ENCODE measurements around the gene PPIL6.

The PPIL6 gene

DNA sequence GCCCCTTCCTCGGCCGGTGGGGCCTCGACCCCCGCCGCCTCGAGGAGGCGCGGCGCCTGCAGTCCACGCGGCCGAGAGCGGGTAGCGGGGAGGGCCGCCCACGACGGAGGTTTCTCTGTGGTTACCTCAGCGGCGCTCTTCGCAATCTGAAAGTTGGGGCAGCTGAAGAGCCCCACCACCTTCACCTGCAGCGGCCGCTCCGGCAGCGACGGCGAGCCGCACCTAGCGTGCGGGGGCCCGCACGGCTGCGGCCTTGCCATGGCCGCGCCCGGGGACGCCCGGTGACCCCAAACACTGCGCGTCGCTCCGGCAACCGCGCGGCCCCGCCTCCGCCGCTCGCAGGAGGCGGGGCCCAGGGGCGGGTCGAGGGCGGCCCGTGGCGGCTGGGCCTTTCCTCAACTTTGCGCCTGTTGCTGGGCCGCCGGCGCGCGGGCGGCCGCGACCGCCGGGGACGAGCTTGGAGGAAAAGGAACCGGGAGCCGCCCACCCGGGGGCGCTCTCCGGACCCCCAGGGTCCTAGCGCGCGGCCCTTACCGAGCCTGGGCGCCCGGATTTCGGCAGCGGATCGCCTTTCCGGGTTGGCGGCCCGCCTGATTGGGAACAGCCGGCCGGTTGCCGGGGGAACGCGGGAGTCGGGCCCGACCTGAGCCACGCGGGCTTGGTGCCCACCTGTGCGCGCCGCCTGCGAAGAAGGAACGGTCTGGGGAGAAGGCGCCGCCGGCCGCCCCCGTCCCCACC is at the start of gene PPIL6, which contains the start of gene SMPD2:
Gene PPIL6 (minus strand): TSS at position 298 of the 738 bp plus-strand sequence. CDS start 38 bp downstream, at position 260.
Gene SMPD2 (plus strand): TSS at position 394 of the 738 bp plus-strand sequence. CDS start 398 bp downstream, outside the sequence.
- DNase-seq (ENCODE audit: low read depth) = no peak

DNA sequence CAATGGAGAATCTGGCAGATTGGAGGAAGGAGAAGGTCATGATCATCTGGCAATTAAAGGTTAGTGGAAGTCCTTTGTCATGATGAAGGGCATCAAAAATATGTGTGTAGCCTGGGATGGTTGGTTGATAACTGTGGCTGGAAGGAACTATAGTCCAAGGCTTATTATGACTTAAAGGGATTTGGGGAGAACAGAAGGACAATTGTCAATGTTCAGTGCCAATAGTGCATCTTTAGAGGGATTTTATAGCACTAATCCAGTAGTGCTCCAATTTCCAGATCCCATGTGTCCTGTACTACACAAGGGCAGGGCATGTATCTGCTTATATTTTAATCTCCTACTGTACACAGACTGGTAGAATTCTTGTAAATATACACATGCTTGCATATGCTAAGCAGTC is 47.6 kb upstream of the PPIL6 start:
- no peak for DNase-seq (ENCODE audit: low read depth)

DNA sequence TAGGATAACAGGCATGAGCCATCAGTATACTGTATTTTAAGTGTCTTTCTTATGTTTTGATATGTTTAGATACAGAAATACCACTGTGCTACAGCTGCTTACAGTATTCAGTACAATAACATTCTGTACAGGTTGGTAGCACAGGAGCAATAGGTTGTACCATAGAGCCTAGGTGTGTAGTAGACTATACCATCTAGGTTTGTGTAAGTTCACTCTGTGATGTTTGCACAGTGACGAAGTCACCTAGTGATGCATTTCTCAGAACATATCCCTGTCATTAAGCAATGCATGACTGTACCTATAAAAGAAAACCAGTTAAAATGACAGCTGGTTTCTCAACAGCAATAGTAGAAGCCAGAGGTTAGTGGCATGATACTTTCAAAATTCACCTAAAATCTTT is 45.6 kb upstream of the PPIL6 start:
- no peak for DNase-seq (ENCODE audit: low read depth)

DNA sequence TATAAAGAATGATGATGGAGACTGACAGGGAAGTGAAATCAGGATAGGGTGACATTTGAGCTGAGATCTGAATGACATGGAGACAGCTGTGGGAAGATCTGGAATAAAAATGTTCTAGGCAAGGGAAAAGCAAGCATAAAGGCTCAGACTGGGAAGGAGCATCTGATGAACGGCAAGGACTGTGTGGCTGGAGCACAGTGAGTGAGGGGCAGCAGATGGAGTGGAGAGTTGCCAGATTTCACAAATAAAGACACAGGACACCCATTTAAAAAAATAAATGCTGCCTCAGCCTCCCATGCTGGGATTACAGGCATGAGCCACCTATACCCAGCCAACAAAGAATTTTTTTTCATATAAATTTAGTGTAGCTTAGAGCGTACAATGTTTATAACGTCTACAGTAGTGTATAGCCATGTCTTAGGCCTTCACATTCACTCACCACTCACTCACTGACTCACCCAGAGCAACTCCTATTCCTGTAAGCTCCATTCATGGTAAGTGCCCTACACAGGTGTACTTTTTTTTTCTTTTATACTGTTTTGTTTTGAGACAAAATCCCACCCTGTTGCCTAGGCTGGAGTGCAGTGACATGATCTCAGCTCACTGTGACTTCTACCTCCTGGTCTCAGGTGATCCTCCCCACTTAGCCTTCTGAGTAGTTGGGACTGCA is 45.0 kb upstream of the PPIL6 start:
- no peak for DNase-seq (ENCODE audit: low read depth)

DNA sequence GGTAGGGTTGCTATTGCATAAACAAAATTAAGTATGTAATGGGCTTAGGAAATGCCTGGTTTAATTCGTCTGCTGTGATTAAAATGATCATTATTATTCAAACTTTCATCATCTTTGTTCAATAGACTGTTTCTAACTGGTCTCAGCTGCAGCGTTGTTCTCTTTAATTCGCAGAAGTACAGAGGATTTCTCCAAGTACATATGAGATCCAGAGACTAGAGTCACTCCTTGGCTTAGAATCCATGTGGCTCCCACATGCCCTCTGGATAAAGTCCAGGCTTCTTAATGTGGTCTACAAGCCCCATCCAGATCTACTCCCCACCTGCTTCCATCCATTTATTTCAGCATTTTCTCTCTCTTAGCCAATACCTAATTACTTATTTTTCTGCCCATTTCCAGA is 43.7 kb upstream of the PPIL6 start:
- no peak for DNase-seq (ENCODE audit: low read depth)

DNA sequence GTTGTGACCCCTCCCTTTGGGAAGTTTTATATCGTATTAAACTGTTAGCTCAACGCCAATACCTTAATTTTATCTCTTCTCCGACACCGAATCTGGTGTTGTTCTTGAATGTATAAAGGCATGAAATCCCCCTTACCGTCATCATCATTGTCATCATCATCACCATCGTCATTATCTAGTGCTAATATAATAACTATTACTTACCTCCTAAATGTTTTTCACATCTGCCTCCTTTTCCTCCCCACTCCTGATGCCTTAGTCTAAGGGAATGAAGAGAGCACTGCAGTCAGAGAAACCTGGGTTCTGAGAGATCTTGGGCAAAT is 43.3 kb upstream of the PPIL6 start:
- no peak for DNase-seq (ENCODE audit: low read depth)

DNA sequence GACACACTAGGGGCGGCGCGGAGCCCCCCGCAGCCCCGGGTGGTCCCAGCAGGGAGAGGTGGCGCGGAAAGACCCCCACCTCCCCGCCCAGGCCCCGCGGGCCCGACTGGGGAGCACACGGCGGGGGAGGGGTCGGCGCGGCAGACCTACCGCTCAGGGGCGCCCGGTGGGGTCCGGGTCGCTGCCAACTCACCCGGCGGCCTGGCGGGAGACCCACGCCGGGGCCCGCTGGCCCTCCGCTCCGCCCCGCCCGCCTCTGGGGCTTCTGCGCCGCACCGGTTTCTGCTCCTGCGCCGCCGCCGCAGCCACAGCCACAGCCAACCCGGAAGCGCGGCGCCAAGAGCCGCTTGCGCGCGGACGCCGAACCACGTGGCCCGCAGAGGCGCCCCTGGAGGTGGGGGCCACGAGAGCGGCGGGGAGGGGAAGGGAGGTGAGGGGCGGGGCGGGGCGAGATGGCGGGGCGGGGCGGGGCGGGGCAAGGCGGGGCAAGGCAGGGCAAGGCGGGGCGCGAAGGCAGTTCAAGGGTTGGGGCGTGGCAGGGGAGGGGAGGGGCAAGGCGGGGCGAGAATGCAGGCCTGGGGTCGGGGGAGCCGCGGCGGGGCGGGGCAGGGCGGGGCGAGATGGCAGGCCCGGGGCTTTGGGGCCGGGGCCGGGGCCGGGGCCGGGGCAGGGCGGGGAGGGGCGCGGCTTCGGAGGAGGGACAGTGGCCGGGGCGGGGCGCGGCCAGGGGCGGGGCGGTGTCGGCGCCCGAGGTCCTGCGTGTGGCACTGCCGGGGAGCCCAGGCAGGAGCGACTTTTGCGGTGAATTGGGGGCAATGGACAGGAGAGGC is 42.7 kb upstream of the PPIL6 start, which contains the start of gene ZBTB24:
Gene ZBTB24 (minus strand): TSS at position 315 of the 830 bp plus-strand sequence. CDS start 1,193 bp downstream, outside the sequence.
- DNase-seq (ENCODE audit: low read depth) = peak; percentile 36

DNA sequence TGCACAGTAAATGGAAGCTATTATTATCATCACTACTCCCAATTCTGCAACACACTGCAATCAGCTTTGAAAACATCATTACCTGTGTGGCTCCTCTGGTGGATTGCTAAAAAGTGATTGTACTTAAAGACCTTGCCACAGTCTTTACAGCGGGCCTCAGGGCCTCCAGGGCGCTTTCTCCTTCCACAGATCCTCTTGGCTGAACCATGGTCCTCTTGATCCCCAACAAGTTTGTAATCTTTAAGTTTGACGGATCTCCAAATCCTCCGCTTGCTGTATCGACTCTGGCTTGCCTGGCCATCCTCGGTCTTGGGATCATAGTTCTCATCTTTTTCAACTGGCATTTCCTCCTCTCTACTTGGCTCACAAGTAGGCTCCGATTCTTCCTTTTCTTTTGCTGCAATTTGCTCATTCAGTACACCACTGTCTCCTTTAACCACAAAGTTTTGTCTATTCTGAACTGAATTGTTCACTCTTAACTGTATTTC is 40.6 kb upstream of the PPIL6 start:
- no peak for DNase-seq (ENCODE audit: low read depth)

DNA sequence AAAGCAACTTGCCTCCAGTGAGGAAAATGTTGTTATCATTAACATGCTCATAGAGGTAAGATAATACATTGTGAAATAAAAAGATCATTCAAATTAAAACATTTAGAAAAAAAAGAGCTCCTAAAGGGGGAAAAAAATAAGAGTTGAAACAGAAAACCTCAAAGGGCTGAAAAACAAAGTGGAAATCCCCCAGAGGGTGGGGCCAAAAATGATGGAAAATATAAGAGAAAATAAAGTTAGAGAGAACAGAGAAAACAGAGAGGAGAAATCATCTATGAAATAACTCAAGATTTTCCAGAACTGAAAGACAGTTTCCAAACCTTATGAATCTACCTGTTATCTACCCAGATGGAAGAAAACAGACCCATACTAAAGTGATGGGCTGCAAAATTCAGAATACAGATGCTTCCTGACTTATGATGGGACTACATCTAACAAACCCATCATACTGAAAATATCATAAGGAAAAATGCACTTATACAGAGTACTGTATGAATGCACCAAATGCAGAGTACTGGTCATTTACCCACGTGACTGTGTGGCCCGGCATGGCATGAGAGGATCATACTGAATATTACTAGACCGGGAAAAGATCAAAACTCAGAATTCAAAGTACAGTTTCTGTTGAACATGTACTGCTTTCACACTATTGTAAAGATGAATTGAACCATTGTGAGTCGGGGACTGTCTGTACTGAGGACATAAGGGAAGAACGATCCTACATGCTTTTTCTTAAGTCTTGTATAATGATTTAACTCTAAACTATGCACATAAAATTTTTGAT is 38.6 kb upstream of the PPIL6 start:
- no peak for DNase-seq (ENCODE audit: low read depth)

DNA sequence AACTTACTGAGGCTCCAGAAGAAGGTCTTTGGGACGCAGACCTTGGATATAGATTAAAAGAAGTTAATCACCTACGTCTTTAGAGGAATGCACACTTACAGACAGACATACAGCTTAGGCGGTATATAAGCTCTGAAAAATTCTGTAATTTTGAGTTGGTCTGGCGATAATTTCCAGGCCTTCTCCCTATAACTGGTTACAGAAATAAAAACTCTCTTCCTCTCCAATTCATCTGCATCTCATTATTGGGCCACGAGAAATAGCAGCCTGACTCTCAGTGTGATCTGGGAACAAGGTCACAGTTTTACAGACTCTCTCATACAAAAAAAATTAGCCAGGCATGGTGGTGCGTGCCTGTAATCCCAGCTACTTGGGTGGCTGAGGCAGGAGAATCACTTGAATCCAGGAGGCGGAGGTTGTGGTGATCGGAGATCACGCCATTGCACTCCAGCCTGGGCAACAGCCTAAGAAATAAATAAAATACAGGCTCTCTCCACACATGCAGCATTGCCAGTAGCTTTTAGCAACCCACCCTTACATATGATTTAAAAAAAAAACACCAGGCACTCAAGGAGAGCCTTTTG is 37.9 kb upstream of the PPIL6 start:
- no peak for DNase-seq (ENCODE audit: low read depth)

DNA sequence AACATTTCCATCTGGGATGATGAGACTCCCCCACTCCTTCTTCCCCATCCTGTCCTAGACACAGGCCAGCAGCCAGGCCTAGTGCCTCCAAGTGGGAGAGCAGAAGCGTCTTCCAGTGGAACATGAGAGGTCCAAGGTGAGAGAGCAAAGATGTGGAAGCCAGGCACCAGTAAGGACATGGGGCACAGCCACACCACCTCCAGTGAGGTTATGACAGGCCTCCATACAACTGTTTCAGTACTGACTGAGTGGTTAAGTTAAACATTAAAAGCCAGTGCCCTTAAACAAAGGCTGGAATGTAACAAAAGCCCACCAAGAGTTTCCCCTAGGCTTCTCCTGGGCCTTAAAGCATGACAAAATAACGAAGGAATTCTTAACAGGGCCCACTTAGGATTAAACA is 37.3 kb upstream of the PPIL6 start:
- DNase-seq (ENCODE audit: low read depth) = no peak

DNA sequence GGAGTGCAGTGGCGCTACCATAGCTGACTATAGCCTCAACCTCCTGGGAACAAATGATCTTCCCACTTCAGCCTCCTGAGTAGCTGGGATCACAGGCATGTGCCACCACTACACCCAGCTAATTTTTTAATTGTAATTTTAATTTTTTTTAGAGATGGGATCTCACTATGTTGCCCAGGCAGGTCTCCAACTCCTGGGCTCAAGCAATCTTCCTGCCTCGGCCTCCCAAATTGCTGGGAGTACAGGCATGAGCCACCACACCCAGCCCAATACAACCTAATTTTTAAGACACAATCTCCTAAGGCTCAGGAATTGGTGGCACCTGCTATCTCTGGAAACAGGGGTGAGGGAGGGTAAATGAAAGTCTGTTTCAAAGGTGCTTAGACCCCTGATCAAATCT is 36.8 kb upstream of the PPIL6 start:
- no peak for DNase-seq (ENCODE audit: low read depth)

DNA sequence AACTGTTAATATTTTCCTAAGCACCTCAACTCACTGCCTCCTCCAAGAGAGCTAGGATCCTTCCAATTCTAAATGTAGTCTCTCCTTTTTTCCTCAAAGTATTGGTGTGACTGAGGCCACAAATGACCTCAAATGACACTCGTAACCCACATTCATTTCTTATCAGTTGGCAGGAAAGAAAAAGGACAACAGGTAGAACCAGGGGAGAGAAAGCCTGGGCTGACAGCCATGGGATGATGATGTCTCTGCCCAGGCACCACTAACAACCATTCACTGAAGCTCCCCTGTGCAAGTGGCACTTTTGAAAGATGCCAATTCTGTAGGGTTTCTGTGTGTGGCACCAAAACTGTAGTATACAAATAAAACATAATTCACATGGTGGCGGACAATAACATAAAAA is 35.2 kb upstream of the PPIL6 start:
- no peak for DNase-seq (ENCODE audit: low read depth)

DNA sequence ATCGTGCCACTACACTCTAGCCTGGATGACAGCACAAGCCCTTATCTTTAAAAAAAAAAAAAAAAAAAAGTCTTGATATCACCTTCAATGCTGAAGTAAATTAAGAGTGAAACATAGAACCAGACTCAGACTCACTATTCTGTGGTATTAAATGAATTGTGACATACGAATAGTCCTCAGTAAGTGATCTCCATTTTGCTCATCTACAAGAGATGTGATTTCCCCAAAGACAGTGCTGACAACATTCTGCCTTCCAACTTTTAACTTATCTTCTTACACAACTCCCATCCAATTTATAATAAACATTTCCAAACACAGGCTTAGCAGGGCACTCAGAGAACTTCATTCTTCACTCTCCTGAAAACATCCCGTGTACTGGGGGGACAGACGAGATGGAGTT is 34.6 kb upstream of the PPIL6 start:
- no peak for DNase-seq (ENCODE audit: low read depth)

DNA sequence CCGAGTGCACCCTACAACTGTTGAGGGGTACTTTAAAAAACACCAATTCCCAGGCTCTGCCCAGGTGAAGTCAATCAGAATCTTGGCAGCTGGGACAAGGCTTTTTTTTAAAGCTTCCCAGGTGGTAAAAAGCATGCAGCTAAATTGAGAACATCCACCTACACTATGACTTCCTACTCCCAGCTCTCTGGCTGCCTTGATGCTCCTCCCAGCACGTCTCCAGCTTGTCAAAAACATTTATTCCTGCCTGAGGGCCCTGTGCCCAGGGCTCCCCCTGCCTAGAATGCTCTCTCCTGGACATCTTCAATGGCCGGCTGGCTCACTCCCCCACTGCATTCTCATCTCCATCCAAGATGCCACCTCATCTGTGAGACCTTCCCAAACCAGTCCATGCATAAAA is 32.7 kb upstream of the PPIL6 start:
- DNase-seq (ENCODE audit: low read depth) = no peak

DNA sequence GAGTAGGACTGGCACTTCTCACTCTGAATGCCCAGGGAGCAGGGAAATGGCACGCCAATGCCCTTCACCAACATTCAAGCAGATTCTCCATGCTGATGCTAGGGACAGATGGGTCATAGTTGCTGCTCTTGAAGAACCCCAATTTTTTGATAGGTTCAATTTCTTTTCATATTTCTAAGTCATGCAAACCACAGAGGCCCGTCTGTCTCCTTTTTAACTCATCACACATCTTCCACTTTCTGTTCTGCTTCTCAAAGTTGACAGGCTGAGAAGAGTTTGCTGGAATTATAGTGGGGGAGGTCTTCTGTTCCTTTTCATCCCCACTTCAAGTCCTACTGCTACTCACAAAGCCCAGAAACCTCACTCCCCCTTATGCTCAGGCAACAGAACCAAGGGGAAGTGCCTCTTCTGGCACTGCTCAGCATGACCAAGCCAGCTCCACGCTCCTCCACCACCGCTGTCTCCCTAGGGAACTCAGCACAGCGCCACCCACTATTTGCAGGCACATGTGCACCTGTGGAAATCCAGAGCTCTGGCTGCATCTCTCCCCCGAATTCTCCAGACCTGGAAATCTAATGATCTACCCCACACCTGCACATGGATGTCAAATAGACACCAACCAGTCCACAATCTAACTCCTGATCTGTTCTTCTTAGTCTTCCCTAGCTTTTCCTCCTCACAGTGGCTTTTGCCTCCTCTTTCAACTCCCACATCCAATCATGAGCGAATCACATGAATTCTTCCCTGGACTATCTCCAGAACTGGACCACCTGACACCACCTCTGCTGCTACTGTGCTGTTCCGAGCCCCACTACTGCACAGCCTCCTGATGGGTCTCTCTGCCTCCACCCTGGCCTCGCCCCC is 31.9 kb upstream of the PPIL6 start:
- DNase-seq (ENCODE audit: low read depth) = no peak

DNA sequence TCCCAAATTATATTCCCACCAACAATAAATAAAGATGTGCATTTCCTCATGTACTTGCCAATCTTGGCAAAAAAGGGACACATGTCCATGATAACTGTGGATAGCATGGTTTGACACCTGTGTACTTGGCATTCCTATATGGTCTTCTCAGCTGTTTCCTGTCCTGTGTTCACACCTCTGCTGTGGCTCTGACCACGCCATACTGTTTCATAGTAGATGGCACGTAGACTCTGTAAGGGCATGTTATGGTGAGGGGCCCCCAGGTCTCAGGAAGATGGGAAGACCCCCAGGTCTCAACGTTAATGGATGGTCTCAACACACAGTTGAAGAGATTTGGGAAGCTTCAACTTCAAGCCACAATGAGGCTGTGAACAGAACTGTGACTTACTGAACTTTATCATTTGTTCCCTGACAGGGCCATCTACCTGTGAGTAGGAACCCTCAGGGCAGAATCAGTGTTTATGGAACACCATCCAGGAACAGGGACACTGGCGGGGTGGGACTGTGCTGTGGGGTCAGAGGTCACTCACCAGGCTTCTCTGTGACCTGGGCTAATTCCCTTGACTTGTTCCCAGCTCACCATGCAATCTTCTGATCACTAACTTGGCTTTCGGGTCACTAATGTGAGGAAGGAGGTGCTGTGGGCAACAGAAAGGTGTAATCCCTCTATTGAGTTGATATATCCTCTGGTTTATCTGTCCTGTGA is 30.8 kb upstream of the PPIL6 start:
- DNase-seq (ENCODE audit: low read depth) = no peak

DNA sequence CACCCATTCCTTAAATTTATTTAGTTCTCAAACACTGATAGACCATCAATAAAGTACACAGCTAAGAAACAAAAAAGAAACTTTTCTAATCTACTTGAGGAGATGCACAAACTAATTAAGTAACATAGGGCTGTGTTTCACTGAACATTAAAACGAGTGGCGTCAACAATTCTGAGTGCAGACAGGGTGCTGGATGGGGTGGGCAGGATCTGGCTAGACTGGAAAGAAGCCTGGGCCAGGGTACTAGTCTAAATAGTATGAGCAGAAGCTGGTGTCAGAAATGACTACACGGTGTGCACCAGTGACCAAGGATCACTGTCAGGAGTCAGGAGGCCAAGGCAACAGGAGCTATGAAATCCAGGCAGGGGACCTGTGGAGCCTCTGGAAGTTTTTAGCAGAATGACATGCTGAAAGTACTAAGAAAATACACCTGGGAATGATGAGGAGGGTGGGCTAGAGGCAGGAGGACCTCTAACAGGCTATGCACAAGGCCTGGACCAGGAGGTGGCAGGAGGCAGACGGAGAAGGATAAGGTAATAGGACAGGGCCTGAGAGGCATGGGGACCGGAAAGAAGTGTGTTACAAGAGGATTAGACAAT is 29.3 kb upstream of the PPIL6 start:
- no peak for DNase-seq (ENCODE audit: low read depth)

DNA sequence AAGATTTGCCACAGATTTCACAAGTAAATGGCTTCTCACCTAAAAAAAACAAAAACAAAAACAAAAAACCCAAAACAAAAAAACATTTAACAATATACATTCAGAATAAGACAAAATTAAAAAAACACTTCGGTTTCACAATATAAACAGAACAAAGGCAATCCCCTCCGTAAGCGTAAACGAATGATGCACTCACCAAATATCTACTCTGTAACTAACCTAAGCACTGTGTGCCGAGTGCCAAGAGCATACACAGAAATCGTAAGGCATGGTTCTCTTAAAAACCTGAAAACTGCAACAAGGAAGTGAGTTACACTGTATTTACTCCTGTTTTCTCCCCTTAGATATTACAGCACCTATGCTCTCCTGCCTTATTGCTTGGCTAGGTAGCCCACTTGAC is 27.3 kb upstream of the PPIL6 start:
- DNase-seq (ENCODE audit: low read depth) = no peak

Data from non-pigmented ciliary epithelial cell (primary cell).